ENCODE results near the gene ANG. TPM values are rescaled to one million over a fixed set of nuclear protein-coding genes. Genes with fewer than 3 reads are reported as not detected.
"Not testable (repeated sequence)": the region's sequence is repeated elsewhere in the genome, so short reads cannot be mapped to it uniquely, and the experiment has no call there.

Gene ANG
- total and polyA plus RNA-seq, 2 donors (not counting 1 experiment from before 2014, with no cell fraction given) = 6.4 to 7.3 TPM

- Histone ChIP-seq H3K9me3 (ENCODE audit: control insufficient read depth, insufficient read depth, low read depth, low read length) (no peaks in the 10 kb centered on the region), H3K27ac (ENCODE audit: insufficient read depth, low read length) (no peak overlapping the region), H4K20me1 (ENCODE audit: control insufficient read depth, extremely low read depth, insufficient read depth, low read length) (no peaks in the 10 kb centered on the region), H3K9ac (ENCODE audit: insufficient read depth, low read length) (no peak overlapping the region), H2AFZ (ENCODE audit: low read length) (no peak overlapping the region), H3K27me3 (ENCODE audit: control insufficient read depth, insufficient read depth, low read length) (no peaks in the 10 kb centered on the region), H3K4me3 (replicated peaks in 1 of 4; ENCODE audit: control extremely low read depth in 1 of 4, insufficient read depth in 1 of 4, low read depth in 3 of 4, low read length in 4 of 4) (no peak overlapping the region), H3K4me2 (ENCODE audit: extremely low read depth, insufficient read depth, low read length) (no peak overlapping the region), H3K4me1 (ENCODE audit: control insufficient read depth, extremely low read depth, insufficient read depth, low read length) (no peaks in the 10 kb centered on the region), H3K36me3 (ENCODE audit: control insufficient read depth, insufficient read depth, low read length) (no peaks in the 10 kb centered on the region), H3K79me2 (ENCODE audit: control insufficient read depth, insufficient read depth, low read length) (no peaks in the 10 kb centered on the region)
- no peak for DNase-seq (ENCODE audit: low read depth in 2 of 2)
- TF ChIP-seq EZH2 (IDR thresholded peaks at IDR 0.05; ENCODE audit: low read length, missing control alignments) (no peak), CTCF (conservative IDR thresholded peaks at IDR 0.05 in 1 of 2, IDR thresholded peaks at IDR 0.05 in 1 of 2; ENCODE audit: low read depth in 1 of 2, low read length in 2 of 2) (no peak)
Measured at GRCh38 chr14:20733684-20734429, 45.3 kb downstream of the ANG start.

GRCh38 chr14:20734430-20734806 is 45.9 kb downstream of the ANG start:
- Histone ChIP-seq H3K36me3 (ENCODE audit: control insufficient read depth, insufficient read depth, low read length) (no peaks in the 10 kb centered on the region), H3K27me3 (ENCODE audit: control insufficient read depth, insufficient read depth, low read length) (no peaks in the 10 kb centered on the region), H3K9me3 (ENCODE audit: control insufficient read depth, insufficient read depth, low read depth, low read length) (no peaks in the 10 kb centered on the region), H3K9ac (ENCODE audit: insufficient read depth, low read length) (no peak overlapping the region), H3K4me2 (ENCODE audit: extremely low read depth, insufficient read depth, low read length) (no peak overlapping the region), H3K27ac (ENCODE audit: insufficient read depth, low read length) (no peak overlapping the region), H3K4me3 (replicated peaks in 1 of 4; ENCODE audit: control extremely low read depth in 1 of 4, insufficient read depth in 1 of 4, low read depth in 3 of 4, low read length in 4 of 4) (no peak overlapping the region), H4K20me1 (ENCODE audit: control insufficient read depth, extremely low read depth, insufficient read depth, low read length) (no peaks in the 10 kb centered on the region), H3K4me1 (ENCODE audit: control insufficient read depth, extremely low read depth, insufficient read depth, low read length) (no peaks in the 10 kb centered on the region), H2AFZ (ENCODE audit: low read length) (no peak overlapping the region), H3K79me2 (ENCODE audit: control insufficient read depth, insufficient read depth, low read length) (no peaks in the 10 kb centered on the region)
- DNase-seq (ENCODE audit: low read depth in 2 of 2) = no peak
- TF ChIP-seq EZH2 (IDR thresholded peaks at IDR 0.05; ENCODE audit: low read length, missing control alignments) (no peak), CTCF (conservative IDR thresholded peaks at IDR 0.05 in 1 of 2, IDR thresholded peaks at IDR 0.05 in 1 of 2; ENCODE audit: low read depth in 1 of 2, low read length in 2 of 2) (no peak)

GRCh38 chr14:20738292-20738691 is 49.7 kb downstream of the ANG start:
- not testable (repeated sequence) for DNase-seq (ENCODE audit: low read depth in 2 of 2); H2AFZ ChIP-seq (ENCODE audit: low read length); H3K4me3 ChIP-seq (replicated peaks in 1 of 4; ENCODE audit: control extremely low read depth in 1 of 4, insufficient read depth in 1 of 4, low read depth in 3 of 4, low read length in 4 of 4); H3K4me2 ChIP-seq (ENCODE audit: extremely low read depth, insufficient read depth, low read length); H3K27me3 ChIP-seq (ENCODE audit: control insufficient read depth, insufficient read depth, low read length); H4K20me1 ChIP-seq (ENCODE audit: control insufficient read depth, extremely low read depth, insufficient read depth, low read length); H3K9ac ChIP-seq (ENCODE audit: insufficient read depth, low read length); H3K4me1 ChIP-seq (ENCODE audit: control insufficient read depth, extremely low read depth, insufficient read depth, low read length); H3K9me3 ChIP-seq (ENCODE audit: control insufficient read depth, insufficient read depth, low read depth, low read length); H3K79me2 ChIP-seq (ENCODE audit: control insufficient read depth, insufficient read depth, low read length); H3K27ac ChIP-seq (ENCODE audit: insufficient read depth, low read length); H3K36me3 ChIP-seq (ENCODE audit: control insufficient read depth, insufficient read depth, low read length)

Data from fibroblast of lung (primary cell).